ENCODE data around the gene GOLGA6C. TPM values are rescaled to one million over a fixed set of nuclear protein-coding genes. Genes with fewer than 3 reads are reported as not detected.
"Not testable (repeated sequence)": the region's sequence is repeated elsewhere in the genome, so short reads cannot be mapped to it uniquely, and the experiment has no call there.

Gene GOLGA6C
- total and polyA plus RNA-seq, 2 donors (not counting 3 experiments of a cell fraction or from before 2014, with no cell fraction given): not detected

GRCh38 chr15:75217574-75217973, 40.6 kb upstream of the GOLGA6C start:
- FAIRE-seq; BruUV-seq (replicated peaks); CTCF ChIA-PET: not testable (repeated sequence)

DNA sequence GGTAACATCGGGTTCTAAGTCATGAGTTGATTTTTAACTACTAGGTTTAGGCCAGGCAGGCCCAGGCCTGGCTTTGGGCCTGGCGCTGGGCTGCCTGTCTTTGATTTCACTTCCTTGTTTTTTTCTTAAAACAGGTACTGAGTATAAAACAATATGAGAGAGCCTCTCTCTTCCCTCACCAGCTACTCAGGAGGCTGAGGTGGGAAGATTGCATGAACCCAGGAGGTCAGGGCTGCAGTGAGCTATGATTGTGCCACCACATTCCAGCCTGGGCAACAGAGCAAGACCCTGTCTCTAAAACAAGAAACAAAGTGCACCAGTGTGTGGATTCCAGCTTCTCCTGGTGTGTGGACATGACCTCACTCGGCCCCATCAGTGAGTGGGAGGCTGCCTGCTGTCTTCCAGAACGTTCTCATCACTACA, 38.6 kb upstream of the GOLGA6C start:
- POLR2A ChIA-PET: interaction anchor here (1.2 kb wide), 1 partner anchor 11 kb away, joined by 3 read pairs; no protein-coding TSS in a partner anchor
- CTCF ChIA-PET; H3K4me1 ChIP-seq (ENCODE audit: control insufficient read depth, extremely low read depth, insufficient read depth, low read length); intact Hi-C loops (cut with micrococcal nuclease); H3K27me3 ChIP-seq (ENCODE audit: control insufficient read depth in 2 of 2, insufficient read depth in 2 of 2, low read length in 2 of 2); H3K4me3 ChIP-seq (replicated peaks in 1 of 3; ENCODE audit: insufficient read depth in 1 of 3, low read depth in 1 of 3, low read length in 3 of 3); FAIRE-seq; H2AFZ ChIP-seq (ENCODE audit: low read depth, low read length); H4K20me1 ChIP-seq (replicated peaks; ENCODE audit: control insufficient read depth, extremely low read depth, insufficient read depth, low read length); H3K36me3 ChIP-seq (ENCODE audit: control insufficient read depth in 2 of 2, extremely low read depth in 1 of 2, insufficient read depth in 2 of 2, low read length in 2 of 2); H3K4me2 ChIP-seq (ENCODE audit: insufficient read depth, low read length); H3K9me3 ChIP-seq (replicated peaks; ENCODE audit: control insufficient read depth, insufficient read depth, low read length); H3K79me2 ChIP-seq (ENCODE audit: control insufficient read depth, insufficient read depth, low read length); dilution Hi-C loops (cut with MboI; ENCODE audit: extremely low pct_ligation_motif_present, low sequenced_read_pairs); H3K27ac ChIP-seq (ENCODE audit: insufficient read depth, low read depth, low read length); H3K9me1 ChIP-seq (replicated peaks; ENCODE audit: control insufficient read depth, extremely low read depth, insufficient read depth, low read length); DNase-seq (ENCODE audit: low read depth, low spot score); BruUV-seq (replicated peaks); H3K9ac ChIP-seq (replicated peaks; ENCODE audit: extremely low read depth, insufficient read depth, low read length): not testable (repeated sequence)

More at GRCh38 chr15:75217574-75217973, 40.6 kb upstream of the GOLGA6C start:
- H3K27me3 ChIP-seq (ENCODE audit: control insufficient read depth in 2 of 2, insufficient read depth in 2 of 2, low read length in 2 of 2); H3K4me3 ChIP-seq (replicated peaks in 1 of 3; ENCODE audit: insufficient read depth in 1 of 3, low read depth in 1 of 3, low read length in 3 of 3); H3K4me1 ChIP-seq (ENCODE audit: control insufficient read depth, extremely low read depth, insufficient read depth, low read length); H3K4me2 ChIP-seq (ENCODE audit: insufficient read depth, low read length); H3K79me2 ChIP-seq (ENCODE audit: control insufficient read depth, insufficient read depth, low read length); H3K36me3 ChIP-seq (ENCODE audit: control insufficient read depth in 2 of 2, extremely low read depth in 1 of 2, insufficient read depth in 2 of 2, low read length in 2 of 2); H4K20me1 ChIP-seq (replicated peaks; ENCODE audit: control insufficient read depth, extremely low read depth, insufficient read depth, low read length); H3K27ac ChIP-seq (ENCODE audit: insufficient read depth, low read depth, low read length); H2AFZ ChIP-seq (ENCODE audit: low read depth, low read length); DNase-seq (ENCODE audit: low read depth, low spot score); intact Hi-C loops (cut with micrococcal nuclease); H3K9ac ChIP-seq (replicated peaks; ENCODE audit: extremely low read depth, insufficient read depth, low read length); H3K9me1 ChIP-seq (replicated peaks; ENCODE audit: control insufficient read depth, extremely low read depth, insufficient read depth, low read length); H3K9me3 ChIP-seq (replicated peaks; ENCODE audit: control insufficient read depth, insufficient read depth, low read length); POLR2A ChIA-PET; dilution Hi-C loops (cut with MboI; ENCODE audit: extremely low pct_ligation_motif_present, low sequenced_read_pairs): not testable (repeated sequence)

GRCh38 chr15:75223688-75224087, 34.4 kb upstream of the GOLGA6C start:
- POLR2A ChIA-PET: no interaction called here
- no peaks in the 10 kb centered on the region for H4K20me1 ChIP-seq (replicated peaks; ENCODE audit: control insufficient read depth, extremely low read depth, insufficient read depth, low read length)
- no peaks in the 10 kb centered on the region for H3K9me1 ChIP-seq (replicated peaks; ENCODE audit: control insufficient read depth, extremely low read depth, insufficient read depth, low read length)
- H3K9me3 ChIP-seq (replicated peaks; ENCODE audit: control insufficient read depth, insufficient read depth, low read length): no peaks in the 10 kb centered on the region
- dilution Hi-C loops (cut with MboI; ENCODE audit: extremely low pct_ligation_motif_present, low sequenced_read_pairs) (no loop called here), intact Hi-C loops (cut with micrococcal nuclease) (no loop called here)
- no TSS peak for BruUV-seq (replicated peaks)
- H3K36me3 ChIP-seq (ENCODE audit: control insufficient read depth in 2 of 2, extremely low read depth in 1 of 2, insufficient read depth in 2 of 2, low read length in 2 of 2): no peaks in the 10 kb centered on the region
- H3K79me2 ChIP-seq (ENCODE audit: control insufficient read depth, insufficient read depth, low read length): no peaks in the 10 kb centered on the region
- DNase-seq (ENCODE audit: low read depth, low spot score) (no peak), FAIRE-seq (no peak)
- H2AFZ ChIP-seq (ENCODE audit: low read depth, low read length): no peak overlapping the region
- no peak for TF ChIP-seq JUN (IDR thresholded peaks at IDR 0.05; ENCODE audit: borderline replicate concordance, insufficient read depth, insufficient read length, low read depth)
- no peak for TF ChIP-seq FOS (IDR thresholded peaks at IDR 0.05; ENCODE audit: borderline replicate concordance, insufficient read depth, low read length)
- TF ChIP-seq EZH2 (IDR thresholded peaks at IDR 0.05; ENCODE audit: borderline replicate concordance, low read depth, low read length, severe bottlenecking): no peak
- no peak for TF ChIP-seq POLR2A (IDR thresholded peaks at IDR 0.05; ENCODE audit: low read depth, low read length)
- TF ChIP-seq MAX (IDR thresholded peaks at IDR 0.05; ENCODE audit: insufficient read depth, insufficient read length): no peak
- TF ChIP-seq, protein P1, sequence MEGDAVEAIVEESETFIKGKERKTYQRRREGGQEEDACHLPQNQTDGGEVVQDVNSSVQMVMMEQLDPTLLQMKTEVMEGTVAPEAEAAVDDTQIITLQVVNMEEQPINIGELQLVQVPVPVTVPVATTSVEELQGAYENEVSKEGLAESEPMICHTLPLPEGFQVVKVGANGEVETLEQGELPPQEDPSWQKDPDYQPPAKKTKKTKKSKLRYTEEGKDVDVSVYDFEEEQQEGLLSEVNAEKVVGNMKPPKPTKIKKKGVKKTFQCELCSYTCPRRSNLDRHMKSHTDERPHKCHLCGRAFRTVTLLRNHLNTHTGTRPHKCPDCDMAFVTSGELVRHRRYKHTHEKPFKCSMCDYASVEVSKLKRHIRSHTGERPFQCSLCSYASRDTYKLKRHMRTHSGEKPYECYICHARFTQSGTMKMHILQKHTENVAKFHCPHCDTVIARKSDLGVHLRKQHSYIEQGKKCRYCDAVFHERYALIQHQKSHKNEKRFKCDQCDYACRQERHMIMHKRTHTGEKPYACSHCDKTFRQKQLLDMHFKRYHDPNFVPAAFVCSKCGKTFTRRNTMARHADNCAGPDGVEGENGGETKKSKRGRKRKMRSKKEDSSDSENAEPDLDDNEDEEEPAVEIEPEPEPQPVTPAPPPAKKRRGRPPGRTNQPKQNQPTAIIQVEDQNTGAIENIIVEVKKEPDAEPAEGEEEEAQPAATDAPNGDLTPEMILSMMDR (IDR thresholded peaks at IDR 0.05; ENCODE audit: extremely low read depth in 1 of 2, insufficient read depth in 1 of 2, low read depth in 1 of 2, low read length in 2 of 2): no peak
- TF ChIP-seq GATA2 (IDR thresholded peaks at IDR 0.05; ENCODE audit: insufficient read depth, insufficient read length, low read depth, low read length): no peak
- TF ChIP-seq MYC (IDR thresholded peaks at IDR 0.05; ENCODE audit: low read depth, low read length): no peak
- no peak for TF ChIP-seq POLR2AphosphoS5 (IDR thresholded peaks at IDR 0.05; ENCODE audit: insufficient read depth, low read depth, low read length)
- no peak overlapping the region for H3K4me2 ChIP-seq (ENCODE audit: insufficient read depth, low read length)
- peaks cover 1 to 3% of the 10 kb centered on the region in 2 experiments for H3K27me3 ChIP-seq (ENCODE audit: control insufficient read depth in 2 of 2, insufficient read depth in 2 of 2, low read length in 2 of 2)
- no peak overlapping the region for H3K4me3 ChIP-seq (replicated peaks in 1 of 3; ENCODE audit: insufficient read depth in 1 of 3, low read depth in 1 of 3, low read length in 3 of 3)
- no peak overlapping the region for H3K27ac ChIP-seq (ENCODE audit: insufficient read depth, low read depth, low read length)
- no peaks in the 10 kb centered on the region for H3K4me1 ChIP-seq (ENCODE audit: control insufficient read depth, extremely low read depth, insufficient read depth, low read length)
- CTCF ChIA-PET: no interaction called here
- no peak overlapping the region for H3K9ac ChIP-seq (replicated peaks; ENCODE audit: extremely low read depth, insufficient read depth, low read length)
